SU-DHL-6 (cell line): ENCODE measurements around the gene EPHA4.

ENCODE experiments used
- H2AFZ ChIP-seq: fragments of 200-600 bp; sonication (generic); 2 replicates; pipeline ENCODE4 v1.6.1; 2014; ENCODE audit warnings: low read depth, mild to moderate bottlenecking, moderate library complexity, mixed read lengths, antibody characterized with exemption, low read length; ENCODE audit not compliant: severe bottlenecking
- H3F3A ChIP-seq: fragments of 200-600 bp; shearing (Covaris generic); 2 replicates; pipeline ENCODE4 v1.6.0; 2016; ENCODE audit warnings: antibody characterized with exemption, mild to moderate bottlenecking; ENCODE audit not compliant: insufficient read depth
- H3K27ac ChIP-seq: fragments of 200-600 bp; sonication (generic); 2 replicates; pipeline ENCODE4 v1.5.1; 2016; ENCODE audit warnings: low read depth, mild to moderate bottlenecking, low read length, moderate library complexity, mixed read lengths
- H3K27me3 ChIP-seq: fragments of 200-600 bp; sonication (generic), shearing (Covaris generic); 2 replicates; pipeline ENCODE4 v1.6.0; 2014; ENCODE audit warnings: mild to moderate bottlenecking, low read length
- H3K36me3 ChIP-seq: fragments of 200-600 bp; sonication (generic); 2 replicates; pipeline ENCODE4 v1.6.1; 2014; ENCODE audit warnings: mild to moderate bottlenecking, low read length, mixed read lengths
- H3K4me2 ChIP-seq: fragments of 300-600, 200-600 bp; shearing (Covaris generic), sonication (generic); 2 replicates; pipeline ENCODE4 v1.6.0; 2014; ENCODE audit warnings: low read length, low read depth, mild to moderate bottlenecking; ENCODE audit not compliant: poor library complexity, severe bottlenecking
- H3K4me3 ChIP-seq: fragments of 200-600 bp; sonication (generic); 2 replicates; pipeline ENCODE4 v1.5.1; 2014; ENCODE audit warnings: antibody characterized with exemption, low read length, mild to moderate bottlenecking, mixed read lengths; ENCODE audit not compliant: insufficient read depth, poor library complexity, severe bottlenecking
- H3K79me2 ChIP-seq: fragments of 200-600 bp; sonication (generic); 2 replicates; pipeline ENCODE4 v1.6.1; 2014; ENCODE audit warnings: mild to moderate bottlenecking, low read length, moderate library complexity; ENCODE audit not compliant: insufficient read depth
- H3K9ac ChIP-seq: fragments of 200-600 bp; sonication (generic); 2 replicates; pipeline ENCODE4 v1.7.0; 2014; ENCODE audit warnings: mild to moderate bottlenecking, low read length
- H3K9me2 ChIP-seq: fragments of 200-600 bp; sonication (generic); replicated peaks from 2 replicates; pipeline ENCODE4 v1.6.1; 2014; ENCODE audit warnings: low read length; ENCODE audit not compliant: insufficient read depth
- H3K9me3 ChIP-seq: fragments of 200-600 bp; sonication (generic); 2 replicates; pipeline ENCODE4 v1.6.1; 2014; ENCODE audit warnings: low read length, mixed read lengths; ENCODE audit not compliant: insufficient read depth
- H4K20me1 ChIP-seq: fragments of 200-600 bp; sonication (generic); 2 replicates; pipeline ENCODE4 v1.6.1; 2014; ENCODE audit warnings: low read depth, mild to moderate bottlenecking, antibody characterized with exemption, low read length, moderate library complexity, mixed read lengths
- EZH2phosphoT487 ChIP-seq: fragments of 200-600 bp; sonication (generic), shearing (Covaris generic); conservative IDR thresholded peaks from 2 replicates; pipeline ENCODE4 v1.6.1; 2018; ENCODE audit warnings: mild to moderate bottlenecking, antibody characterized with exemption, low read length, moderate library complexity, mixed read lengths
- TF ChIP-seq, protein P1 (sequence below): fragments of 200-600 bp; sonication (generic); IDR thresholded peaks from one replicate; pipeline ENCODE4 v1.5.1; 2017; ENCODE audit warnings: antibody characterized with exemption, mild to moderate bottlenecking, low read length, moderate library complexity; ENCODE audit not compliant: insufficient read depth, poor library complexity, severe bottlenecking

Gene EPHA4

GRCh38 chr2:221389904-221390303 lies 182.2 kb downstream of the EPHA4 start:
- Histone ChIP-seq H3K9ac (no peak overlapping the region), H2AFZ (no peak overlapping the region), H3K27ac (no peak overlapping the region), H3K9me3 (no peaks in the 10 kb centered on the region), H3K79me2 (no peaks in the 10 kb centered on the region), H3K4me2 (no peak overlapping the region), H3K9me2 (no peaks in the 10 kb centered on the region), H3K4me3 (no peak overlapping the region), H3K36me3 (no peaks in the 10 kb centered on the region), H4K20me1 (no peaks in the 10 kb centered on the region), H3K27me3 (no peaks in the 10 kb centered on the region), H3F3A (no peaks in the 10 kb centered on the region)
- no peak for TF ChIP-seq EZH2phosphoT487
- TF ChIP-seq, protein P1, sequence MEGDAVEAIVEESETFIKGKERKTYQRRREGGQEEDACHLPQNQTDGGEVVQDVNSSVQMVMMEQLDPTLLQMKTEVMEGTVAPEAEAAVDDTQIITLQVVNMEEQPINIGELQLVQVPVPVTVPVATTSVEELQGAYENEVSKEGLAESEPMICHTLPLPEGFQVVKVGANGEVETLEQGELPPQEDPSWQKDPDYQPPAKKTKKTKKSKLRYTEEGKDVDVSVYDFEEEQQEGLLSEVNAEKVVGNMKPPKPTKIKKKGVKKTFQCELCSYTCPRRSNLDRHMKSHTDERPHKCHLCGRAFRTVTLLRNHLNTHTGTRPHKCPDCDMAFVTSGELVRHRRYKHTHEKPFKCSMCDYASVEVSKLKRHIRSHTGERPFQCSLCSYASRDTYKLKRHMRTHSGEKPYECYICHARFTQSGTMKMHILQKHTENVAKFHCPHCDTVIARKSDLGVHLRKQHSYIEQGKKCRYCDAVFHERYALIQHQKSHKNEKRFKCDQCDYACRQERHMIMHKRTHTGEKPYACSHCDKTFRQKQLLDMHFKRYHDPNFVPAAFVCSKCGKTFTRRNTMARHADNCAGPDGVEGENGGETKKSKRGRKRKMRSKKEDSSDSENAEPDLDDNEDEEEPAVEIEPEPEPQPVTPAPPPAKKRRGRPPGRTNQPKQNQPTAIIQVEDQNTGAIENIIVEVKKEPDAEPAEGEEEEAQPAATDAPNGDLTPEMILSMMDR, result no peak

DNA sequence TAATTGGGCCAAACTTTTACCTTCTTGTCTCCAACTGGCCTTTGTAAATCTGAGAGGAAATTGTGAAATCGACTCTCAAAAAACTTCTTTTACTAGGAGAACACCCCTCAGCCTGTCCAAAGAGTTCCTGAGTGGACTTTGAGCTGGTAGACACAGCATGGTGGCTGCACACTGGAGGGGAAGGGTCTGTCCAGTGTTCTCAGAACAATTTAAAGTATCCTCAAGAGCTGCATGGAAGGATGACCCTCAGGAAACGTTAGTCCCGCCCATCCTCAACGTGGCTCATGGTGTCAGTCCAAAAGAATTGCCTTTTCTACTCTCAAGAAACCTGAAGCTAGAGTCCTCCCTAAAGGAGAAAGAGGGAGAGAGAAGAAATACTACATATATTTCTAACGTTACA lies 182.7 kb downstream of the EPHA4 start:
- H3K4me3 ChIP-seq, result no peak overlapping the region
- no peak overlapping the region for H3K9ac ChIP-seq
- no peaks in the 10 kb centered on the region for H3K27me3 ChIP-seq
- no peaks in the 10 kb centered on the region for H3K36me3 ChIP-seq
- H3F3A ChIP-seq, result no peaks in the 10 kb centered on the region
- H2AFZ ChIP-seq, result no peak overlapping the region
- H4K20me1 ChIP-seq, result no peaks in the 10 kb centered on the region
- no peaks in the 10 kb centered on the region for H3K79me2 ChIP-seq
- no peaks in the 10 kb centered on the region for H3K9me2 ChIP-seq
- TF ChIP-seq EZH2phosphoT487, result no peak
- no peak overlapping the region for H3K4me2 ChIP-seq
- no peaks in the 10 kb centered on the region for H3K9me3 ChIP-seq
- H3K27ac ChIP-seq, result no peak overlapping the region

- H3K79me2 ChIP-seq, result no peaks in the 10 kb centered on the region
- no peaks in the 10 kb centered on the region for H3K9me2 ChIP-seq
- no peaks in the 10 kb centered on the region for H3K9me3 ChIP-seq
These were observed 183.2 kb downstream of the EPHA4 start for GRCh38 chr2:221388891-221389290.

DNA sequence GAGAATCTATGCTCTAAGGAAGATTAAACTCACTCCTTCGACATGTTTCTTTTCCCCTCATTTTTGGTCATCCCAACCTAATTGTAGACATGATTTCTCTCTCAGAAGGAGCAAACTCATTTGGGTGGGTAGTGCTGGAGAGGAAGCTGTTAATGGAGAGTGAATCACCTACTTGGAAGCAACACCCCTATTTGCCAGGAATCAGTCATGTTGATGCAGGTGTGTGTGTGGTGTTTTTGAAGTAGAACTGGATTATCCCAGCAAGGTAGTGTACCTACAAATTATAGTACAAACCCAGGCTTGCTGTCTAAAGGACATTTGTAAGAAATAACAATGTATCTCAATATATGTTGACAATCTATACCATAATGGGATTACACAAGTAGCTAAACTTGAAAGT lies 186.4 kb downstream of the EPHA4 start:
- Histone ChIP-seq H3K79me2 (no peaks in the 10 kb centered on the region), H3K27ac (no peak overlapping the region), H3K36me3 (no peaks in the 10 kb centered on the region), H2AFZ (no peak overlapping the region), H3K27me3 (no peaks in the 10 kb centered on the region), H3K4me2 (no peak overlapping the region), H3K9me3 (no peaks in the 10 kb centered on the region), H3K4me3 (no peak overlapping the region), H3F3A (no peaks in the 10 kb centered on the region), H3K9ac (no peak overlapping the region), H4K20me1 (no peaks in the 10 kb centered on the region), H3K9me2 (no peaks in the 10 kb centered on the region)
- TF ChIP-seq, protein P1, result no peak
- TF ChIP-seq EZH2phosphoT487, result no peak

More at GRCh38 chr2:221388891-221389290, 183.2 kb downstream of the EPHA4 start:
- Histone ChIP-seq H3K4me3 (no peak overlapping the region), H3K4me2 (no peak overlapping the region), H3K27ac (no peak overlapping the region), H3K9ac (no peak overlapping the region), H2AFZ (no peak overlapping the region), H3F3A (no peaks in the 10 kb centered on the region), H3K27me3 (no peaks in the 10 kb centered on the region), H4K20me1 (no peaks in the 10 kb centered on the region), H3K36me3 (no peaks in the 10 kb centered on the region)
- TF ChIP-seq EZH2phosphoT487, result no peak
- TF ChIP-seq, protein P1, result no peak
